A673 (cell line): ENCODE data around the gene CPSF7. TPM values are rescaled to one million over a fixed set of nuclear protein-coding genes. Genes with fewer than 3 reads are reported as not detected.

Experiments
- BruUV-seq: library from RNA; stranded (reverse); fragments of 400-500 nt; replicated peaks from 2 replicates; lab custom pipeline; 2021; lab: Mats Ljungman, UMichigan
- CTCF ChIA-PET: fragments of 300-600 bp; sonication (Branson Sonifier 250); formaldehyde crosslinking; loops from one replicate; lab custom pipeline; 2022; ENCODE audit warnings: antibody characterized with exemption; lab: Charles Lee
- POLR2A ChIA-PET: fragments of 300-600 bp; sonication (Branson Sonifier 250); formaldehyde crosslinking; loops from one replicate; lab custom pipeline; 2022; ENCODE audit warnings: antibody characterized with exemption; ENCODE audit not compliant: low non-redundant PET; lab: Charles Lee
- DNase-seq: peaks from one replicate; pipeline ENCODE4 v3.0.0-alpha.2; 2015; ENCODE audit warnings: low spot score
- H3K27ac ChIP-seq: fragments of 200-600 bp; sonication (generic); 2 replicates; pipeline ENCODE4 v1.5.1; 2016; ENCODE audit warnings: mixed run types, low read depth, mild to moderate bottlenecking, mixed read lengths, antibody characterized with exemption, low read length; ENCODE audit not compliant: poor library complexity, severe bottlenecking
- H3K27me3 ChIP-seq: fragments of 200-600 bp; sonication (generic); replicated peaks from 2 replicates; pipeline ENCODE4 v1.6.1; 2017; ENCODE audit warnings: mixed run types, low read depth, mild to moderate bottlenecking, mixed read lengths, antibody characterized with exemption, low read length; ENCODE audit not compliant: insufficient read depth, poor library complexity
- H3K36me3 ChIP-seq: fragments of 200-600 bp; sonication (generic); 2 replicates; pipeline ENCODE4 v1.6.1; 2016; ENCODE audit warnings: mixed run types, mild to moderate bottlenecking, mixed read lengths, antibody characterized with exemption, low read length; ENCODE audit not compliant: insufficient read depth, poor library complexity, severe bottlenecking
- H3K4me1 ChIP-seq: fragments of 200-600 bp; sonication (generic); 2 replicates; pipeline ENCODE4 v1.6.1; 2017; ENCODE audit warnings: mixed run types, mild to moderate bottlenecking, mixed read lengths, antibody characterized with exemption, low read length; ENCODE audit not compliant: insufficient read depth, poor library complexity, severe bottlenecking
- H3K4me3 ChIP-seq: fragments of 200-600 bp; sonication (generic); 2 replicates; pipeline ENCODE4 v1.5.1; 2016; ENCODE audit warnings: low read depth, mixed run types, mild to moderate bottlenecking, mixed read lengths, low read length; ENCODE audit not compliant: poor library complexity, severe bottlenecking
- H3K9me3 ChIP-seq: fragments of 200-600 bp; sonication (generic); 2 replicates; pipeline ENCODE4 v1.6.1; 2016; ENCODE audit warnings: mixed run types, low read depth, mild to moderate bottlenecking, mixed read lengths, antibody characterized with exemption, low read length; ENCODE audit not compliant: poor library complexity, severe bottlenecking
- EZH2 ChIP-seq: fragments of 200-600 bp; sonication (generic); IDR thresholded peaks from 2 replicates; pipeline ENCODE4 v1.6.1; 2017; ENCODE audit warnings: borderline replicate concordance, low read depth, mild to moderate bottlenecking, mixed read lengths, antibody characterized with exemption, low read length; ENCODE audit not compliant: poor library complexity, severe bottlenecking
- intact Hi-C: fragments of 100-400 bp; cut with micrococcal nuclease; formaldehyde crosslinking; loops from one replicate; pipeline ENCODE4 v1.10.0; 2022; ENCODE audit not compliant: unreplicated experiment
- total RNA-seq: library from RNA; stranded (reverse); gene quantifications from 2 replicates; pipeline ENCODE4 v1.2.3, GENCODE V29; 2021
- TF ChIP-seq, protein P1 (sequence below): fragments of 300-800, 200-600 bp; sonication (generic); conservative IDR thresholded peaks from 2 replicates; pipeline ENCODE4 v1.5.1; 2017; ENCODE audit warnings: low read depth, mild to moderate bottlenecking, antibody characterized with exemption, low read length, moderate library complexity, mixed read lengths

The CPSF7 gene
- total RNA-seq, 1 experiment from 2014 or later, result 162 TPM

DNA sequence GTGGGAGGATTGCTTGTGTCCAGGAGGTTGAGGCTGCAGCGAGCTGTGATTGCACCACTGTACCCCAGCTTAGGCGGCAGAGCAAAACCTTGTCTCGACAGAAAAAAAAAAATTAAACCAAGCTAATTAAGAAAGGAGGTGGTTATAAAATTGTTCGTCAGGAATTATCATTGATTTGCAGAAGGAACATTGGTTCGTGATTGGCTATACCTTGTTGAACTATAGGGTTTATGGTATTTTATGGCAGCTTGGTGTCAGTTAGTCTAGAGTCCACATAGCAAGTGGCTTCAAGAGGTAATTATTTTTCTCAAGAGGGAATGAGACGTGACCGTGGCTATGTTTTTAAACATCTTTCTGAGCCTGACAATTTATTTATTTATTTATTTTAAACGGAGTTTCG, 48.9 kb downstream of the CPSF7 start:
- ChIA-PET POLR2A (no interaction called here), CTCF (interaction anchor here (0.8 kb wide), 1 partner anchor 45 kb away, joined by 5 read pairs; no protein-coding TSS in a partner anchor)
- no peaks in the 10 kb centered on the region for H3K27me3 ChIP-seq
- no peak overlapping the region for H3K27ac ChIP-seq
- H3K4me1 ChIP-seq, result peaks cover 12% of the 10 kb centered on the region
- no peak for DNase-seq
- no TSS peak for BruUV-seq
- H3K9me3 ChIP-seq, result no peaks in the 10 kb centered on the region
- H3K4me3 ChIP-seq, result no peak overlapping the region
- no peak for TF ChIP-seq EZH2
- TF ChIP-seq, protein P1, sequence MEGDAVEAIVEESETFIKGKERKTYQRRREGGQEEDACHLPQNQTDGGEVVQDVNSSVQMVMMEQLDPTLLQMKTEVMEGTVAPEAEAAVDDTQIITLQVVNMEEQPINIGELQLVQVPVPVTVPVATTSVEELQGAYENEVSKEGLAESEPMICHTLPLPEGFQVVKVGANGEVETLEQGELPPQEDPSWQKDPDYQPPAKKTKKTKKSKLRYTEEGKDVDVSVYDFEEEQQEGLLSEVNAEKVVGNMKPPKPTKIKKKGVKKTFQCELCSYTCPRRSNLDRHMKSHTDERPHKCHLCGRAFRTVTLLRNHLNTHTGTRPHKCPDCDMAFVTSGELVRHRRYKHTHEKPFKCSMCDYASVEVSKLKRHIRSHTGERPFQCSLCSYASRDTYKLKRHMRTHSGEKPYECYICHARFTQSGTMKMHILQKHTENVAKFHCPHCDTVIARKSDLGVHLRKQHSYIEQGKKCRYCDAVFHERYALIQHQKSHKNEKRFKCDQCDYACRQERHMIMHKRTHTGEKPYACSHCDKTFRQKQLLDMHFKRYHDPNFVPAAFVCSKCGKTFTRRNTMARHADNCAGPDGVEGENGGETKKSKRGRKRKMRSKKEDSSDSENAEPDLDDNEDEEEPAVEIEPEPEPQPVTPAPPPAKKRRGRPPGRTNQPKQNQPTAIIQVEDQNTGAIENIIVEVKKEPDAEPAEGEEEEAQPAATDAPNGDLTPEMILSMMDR, result no peak
- intact Hi-C loops, result no loop called here
- no peaks in the 10 kb centered on the region for H3K36me3 ChIP-seq

DNA sequence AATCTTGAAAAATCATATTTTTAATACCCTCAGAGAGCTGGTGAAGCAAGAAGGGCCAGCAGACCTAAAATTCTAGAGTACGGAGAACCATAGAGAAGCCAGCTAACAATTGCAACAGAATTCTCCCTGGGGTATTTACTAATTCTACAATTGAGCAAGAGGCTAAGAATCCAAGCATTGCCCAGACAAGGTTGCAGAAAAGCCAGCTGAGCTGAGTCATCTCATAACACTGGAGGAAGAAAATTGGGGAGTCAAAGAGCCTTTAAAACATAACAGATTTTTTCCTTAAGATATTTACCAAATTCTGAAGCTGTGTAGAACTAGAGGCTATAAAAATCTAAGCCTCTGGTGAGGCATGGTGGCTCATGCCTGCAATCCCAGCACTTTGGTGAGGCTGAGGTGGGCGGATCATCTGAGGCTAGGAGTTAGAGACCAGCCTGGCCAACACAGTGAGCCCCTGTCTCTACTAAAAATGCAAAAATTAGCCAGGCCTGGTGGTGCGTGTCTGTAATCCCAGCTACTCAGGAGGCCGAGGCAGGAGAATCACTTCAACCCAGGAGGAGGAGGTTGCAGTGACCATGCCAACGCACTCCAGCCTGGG, 51.0 kb downstream of the CPSF7 start:
- Histone ChIP-seq H3K4me3 (no peak overlapping the region), H3K36me3 (no peaks in the 10 kb centered on the region), H3K27me3 (no peaks in the 10 kb centered on the region), H3K27ac (peak overlapping the region; percentile 69), H3K9me3 (no peaks in the 10 kb centered on the region), H3K4me1 (peaks cover 12% of the 10 kb centered on the region)
- intact Hi-C loops, result loop anchor here (2.0 kb wide), 1 partner anchor 16 kb away; the partner anchor contains the start of gene TMEM138
- no peak for TF ChIP-seq EZH2
- TF ChIP-seq, protein P1, result no peak
- POLR2A ChIA-PET, result interaction anchor here (0.7 to 1.0 kb wide), 2 partner anchors 17 to 1195 kb away, joined by 4 to 8 read pairs; partner anchors contain the start of genes CYB561A3 and TMEM138
- DNase-seq, result peak; percentile 92
- no TSS peak for BruUV-seq
- CTCF ChIA-PET, result no interaction called here

DNA sequence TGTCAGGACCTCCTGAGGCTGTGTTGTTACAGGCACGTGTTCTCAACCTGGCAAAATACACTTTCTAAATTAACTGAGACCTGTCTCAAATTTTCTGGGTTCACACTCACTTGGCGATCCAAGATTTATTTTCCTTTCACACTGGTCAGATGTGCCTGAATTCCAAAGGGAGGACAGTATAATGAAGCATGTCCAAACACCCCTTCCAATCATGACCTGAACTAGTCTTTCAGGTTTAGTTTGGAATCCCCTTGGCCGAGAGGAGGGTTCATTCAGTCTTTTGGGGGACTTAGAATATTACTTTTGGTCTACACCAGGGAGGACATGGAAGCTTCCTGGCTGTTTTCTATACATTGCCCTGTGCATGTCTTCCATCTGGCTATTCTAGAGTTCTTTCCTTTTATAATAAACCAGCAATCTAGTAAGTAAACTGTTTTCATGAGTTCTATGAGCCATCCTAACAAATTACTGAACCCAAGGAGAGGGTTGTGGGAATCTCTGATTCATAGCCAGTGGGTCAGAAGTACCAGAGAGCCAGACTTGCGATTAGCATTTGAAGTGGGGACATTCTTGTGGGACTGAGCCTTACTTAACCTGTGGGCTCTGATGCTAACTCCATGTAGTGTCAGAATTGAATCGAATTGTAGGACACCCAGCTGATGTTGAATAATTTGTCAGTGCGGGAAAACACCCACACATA, 52.2 kb downstream of the CPSF7 start:
- peaks cover 5% of the 10 kb centered on the region for H3K9me3 ChIP-seq
- ChIA-PET CTCF (no interaction called here), POLR2A (no interaction called here)
- H3K27me3 ChIP-seq, result no peaks in the 10 kb centered on the region
- H3K36me3 ChIP-seq, result peaks cover 4% of the 10 kb centered on the region
- BruUV-seq, result no TSS peak
- intact Hi-C loops, result loop anchor here (2.0 kb wide), 1 partner anchor 15 kb away; the partner anchor contains the start of gene TMEM138
- no peak for DNase-seq
- no peak overlapping the region for H3K27ac ChIP-seq
- no peak overlapping the region for H3K4me3 ChIP-seq
- TF ChIP-seq, protein P1, result no peak
- no peak for TF ChIP-seq EZH2
- H3K4me1 ChIP-seq, result peaks cover 12% of the 10 kb centered on the region
